ENCODE results near the gene ESR1. TPM values are rescaled to one million over a fixed set of nuclear protein-coding genes. Genes with fewer than 3 reads are reported as not detected.

ESR1 gene
- total RNA-seq, 4 donors from 2014 or later, result 0.83 to 1.8 (median 1.3) TPM

DNA sequence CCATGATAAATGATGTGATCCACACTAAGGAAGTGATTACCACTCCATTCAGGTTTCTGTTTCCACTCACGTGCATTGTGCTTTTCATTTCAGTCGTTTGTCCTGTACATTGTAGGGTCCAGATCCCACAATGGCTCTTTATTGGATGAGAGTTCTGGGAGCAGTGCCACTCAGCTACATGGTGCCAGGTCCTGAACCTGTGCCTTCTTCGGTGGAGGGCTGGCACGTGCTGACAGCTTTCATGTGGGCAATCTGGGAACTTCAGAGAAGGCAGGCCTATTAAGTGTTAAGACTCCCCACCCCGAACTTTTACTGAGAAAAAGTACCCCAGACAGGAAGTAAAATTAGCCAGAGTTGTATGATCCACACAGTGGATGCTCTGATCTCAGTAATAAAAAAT is 255.0 kb downstream of the ESR1 start:
- no peak overlapping the region for H3K27ac ChIP-seq (replicated peaks in 1 of 4)
- TF ChIP-seq EP300 (IDR thresholded peaks at IDR 0.05) (no peak), POLR2AphosphoS5 (IDR thresholded peaks at IDR 0.05) (no peak), POLR2A (IDR thresholded peaks at IDR 0.05; ENCODE audit: low read depth) (no peak)
- TF ChIP-seq, protein P1, sequence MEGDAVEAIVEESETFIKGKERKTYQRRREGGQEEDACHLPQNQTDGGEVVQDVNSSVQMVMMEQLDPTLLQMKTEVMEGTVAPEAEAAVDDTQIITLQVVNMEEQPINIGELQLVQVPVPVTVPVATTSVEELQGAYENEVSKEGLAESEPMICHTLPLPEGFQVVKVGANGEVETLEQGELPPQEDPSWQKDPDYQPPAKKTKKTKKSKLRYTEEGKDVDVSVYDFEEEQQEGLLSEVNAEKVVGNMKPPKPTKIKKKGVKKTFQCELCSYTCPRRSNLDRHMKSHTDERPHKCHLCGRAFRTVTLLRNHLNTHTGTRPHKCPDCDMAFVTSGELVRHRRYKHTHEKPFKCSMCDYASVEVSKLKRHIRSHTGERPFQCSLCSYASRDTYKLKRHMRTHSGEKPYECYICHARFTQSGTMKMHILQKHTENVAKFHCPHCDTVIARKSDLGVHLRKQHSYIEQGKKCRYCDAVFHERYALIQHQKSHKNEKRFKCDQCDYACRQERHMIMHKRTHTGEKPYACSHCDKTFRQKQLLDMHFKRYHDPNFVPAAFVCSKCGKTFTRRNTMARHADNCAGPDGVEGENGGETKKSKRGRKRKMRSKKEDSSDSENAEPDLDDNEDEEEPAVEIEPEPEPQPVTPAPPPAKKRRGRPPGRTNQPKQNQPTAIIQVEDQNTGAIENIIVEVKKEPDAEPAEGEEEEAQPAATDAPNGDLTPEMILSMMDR (IDR thresholded peaks at IDR 0.05), result no peak
- H3K4me3 ChIP-seq, result no peak overlapping the region
- no peak for DNase-seq (ENCODE audit: extremely low spot score)
- no peaks in the 10 kb centered on the region for H3K27me3 ChIP-seq
- intact Hi-C loops (cut with DNase I), result no loop called here
- 66% methylated on average over 5 of the region's 5 CpGs for WGBS
- no peaks in the 10 kb centered on the region for H3K9me3 ChIP-seq
- no peaks in the 10 kb centered on the region for H3K36me3 ChIP-seq
- no peaks in the 10 kb centered on the region for H3K4me1 ChIP-seq

DNA sequence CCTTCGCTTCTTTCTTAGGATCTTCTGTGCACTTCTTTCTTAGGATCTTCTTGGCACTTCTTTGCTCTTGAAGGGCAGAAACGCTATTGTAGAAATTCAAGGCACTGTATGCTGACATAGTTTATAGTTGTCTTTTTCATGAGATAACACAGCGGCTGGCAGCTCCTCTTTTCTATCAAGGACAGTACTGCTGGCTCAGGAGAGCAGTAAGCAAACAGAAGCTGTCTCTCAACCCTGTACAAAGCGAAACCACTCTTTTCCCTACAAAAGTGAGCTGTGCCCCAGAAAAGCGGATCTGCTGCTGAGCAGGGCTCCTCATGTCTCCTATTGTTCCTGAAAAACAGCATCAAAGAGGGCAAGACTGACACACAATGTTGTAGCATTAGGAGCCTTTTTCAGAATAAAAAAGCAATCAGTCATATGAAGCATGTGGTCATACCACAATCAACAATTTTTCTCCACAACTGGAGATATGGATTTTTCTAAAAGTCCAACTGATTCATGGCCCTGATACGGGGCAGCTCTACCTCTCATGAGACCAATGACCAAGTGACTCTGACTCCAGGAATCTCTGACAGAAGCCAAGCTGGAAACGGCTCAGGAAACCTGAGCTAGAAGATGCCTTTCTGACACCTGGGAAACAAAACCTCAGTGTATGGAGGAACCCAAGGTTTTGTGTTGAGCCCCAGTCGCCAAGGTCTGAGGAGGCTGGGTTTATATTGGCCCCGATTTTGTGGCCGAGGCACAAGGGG is 255.9 kb downstream of the ESR1 start:
- intact Hi-C loops (cut with DNase I), result no loop called here
- H3K27me3 ChIP-seq, result no peaks in the 10 kb centered on the region
- H3K9me3 ChIP-seq, result no peaks in the 10 kb centered on the region
- TF ChIP-seq POLR2AphosphoS5 (IDR thresholded peaks at IDR 0.05) (no peak), POLR2A (IDR thresholded peaks at IDR 0.05; ENCODE audit: low read depth) (no peak), EP300 (IDR thresholded peaks at IDR 0.05) (no peak)
- TF ChIP-seq, protein P1 (IDR thresholded peaks at IDR 0.05), result no peak
- no peaks in the 10 kb centered on the region for H3K4me1 ChIP-seq
- no peak overlapping the region for H3K27ac ChIP-seq (replicated peaks in 1 of 4)
- H3K36me3 ChIP-seq, result no peaks in the 10 kb centered on the region
- DNase-seq (ENCODE audit: extremely low spot score), result no peak
- no peak overlapping the region for H3K4me3 ChIP-seq
- WGBS, result 78% methylated on average over 10 of the region's 10 CpGs

- H3K4me3 ChIP-seq, result no peak overlapping the region
- DNase-seq (ENCODE audit: extremely low spot score), result no peak
- TF ChIP-seq, protein P1 (IDR thresholded peaks at IDR 0.05), result no peak
- TF ChIP-seq POLR2AphosphoS5 (IDR thresholded peaks at IDR 0.05) (no peak), EP300 (IDR thresholded peaks at IDR 0.05) (no peak), POLR2A (IDR thresholded peaks at IDR 0.05; ENCODE audit: low read depth) (no peak)
- H3K4me1 ChIP-seq, result peaks cover 0 to 8% (median 0%) of the 10 kb centered on the region in 4 donors
- no peaks in the 10 kb centered on the region for H3K27me3 ChIP-seq
- no peaks in the 10 kb centered on the region for H3K9me3 ChIP-seq
- 86% methylated on average over 4 of the region's 4 CpGs for WGBS
- H3K27ac ChIP-seq (replicated peaks in 1 of 4), result no peak overlapping the region
- no peaks in the 10 kb centered on the region for H3K36me3 ChIP-seq
- intact Hi-C loops (cut with DNase I), result no loop called here
Observed at GRCh38 chr6:152068622-152069261, 261.3 kb downstream of the ESR1 start.

- Histone ChIP-seq H3K36me3 (no peaks in the 10 kb centered on the region), H3K9me3 (peaks cover 0 to 4% (median under 1%) of the 10 kb centered on the region in 4 donors), H3K27ac (replicated peaks in 1 of 4) (no peak overlapping the region), H3K27me3 (no peaks in the 10 kb centered on the region), H3K4me3 (no peak overlapping the region), H3K4me1 (peaks cover 0 to 8% (median 0%) of the 10 kb centered on the region in 4 donors)
- intact Hi-C loops (cut with DNase I), result no loop called here
- TF ChIP-seq, protein P1 (IDR thresholded peaks at IDR 0.05), result no peak
- TF ChIP-seq EP300 (IDR thresholded peaks at IDR 0.05) (no peak), POLR2AphosphoS5 (IDR thresholded peaks at IDR 0.05) (no peak), POLR2A (IDR thresholded peaks at IDR 0.05; ENCODE audit: low read depth) (no peak)
- 89% methylated on average over 5 of the region's 5 CpGs for WGBS
- no peak for DNase-seq (ENCODE audit: extremely low spot score)
Observed at GRCh38 chr6:152070556-152070955, 263.1 kb downstream of the ESR1 start.

All from esophagus muscularis mucosa (tissue), 4 donors.